GM18498 (cell line): ENCODE data around the gene ZNF677.
"Not testable (repeated sequence)": the region's sequence is repeated elsewhere in the genome, so short reads cannot be mapped to it uniquely, and the experiment has no call there.

Experiments used
- ATAC-seq: cut with Tn5 transposase; IDR thresholded peaks from one replicate; pipeline ENCODE4 v1.9.1; 2021; ENCODE audit warnings: mild to moderate bottlenecking, moderate library complexity; ENCODE audit not compliant: unreplicated experiment

ZNF677 gene

GRCh38 chr19:53193535-53194222 is 61.0 kb downstream of the ZNF677 start:
- ATAC-seq: no peak

- ATAC-seq: no peak
Observed at GRCh38 chr19:53192771-53193534, 61.7 kb downstream of the ZNF677 start, which contains the start of gene ZNF665. Gene ZNF665 (minus strand): TSS chr19:53193358. CDS start chr19:53182898, 10,460 bp downstream.

GRCh38 chr19:53190253-53190652 is 64.4 kb downstream of the ZNF677 start:
- ATAC-seq: no peak

- ATAC-seq: not testable (repeated sequence)
Observed at GRCh38 chr19:53189691-53190198, 64.9 kb downstream of the ZNF677 start.
